ENCODE data around the gene LACRT. TPM values are rescaled to one million over a fixed set of nuclear protein-coding genes. Genes with fewer than 3 reads are reported as not detected.

LACRT gene
- polyA plus RNA-seq, 1 donor (not counting 4 experiments of a cell fraction or from before 2014, with no cell fraction given) = not detected

DNA sequence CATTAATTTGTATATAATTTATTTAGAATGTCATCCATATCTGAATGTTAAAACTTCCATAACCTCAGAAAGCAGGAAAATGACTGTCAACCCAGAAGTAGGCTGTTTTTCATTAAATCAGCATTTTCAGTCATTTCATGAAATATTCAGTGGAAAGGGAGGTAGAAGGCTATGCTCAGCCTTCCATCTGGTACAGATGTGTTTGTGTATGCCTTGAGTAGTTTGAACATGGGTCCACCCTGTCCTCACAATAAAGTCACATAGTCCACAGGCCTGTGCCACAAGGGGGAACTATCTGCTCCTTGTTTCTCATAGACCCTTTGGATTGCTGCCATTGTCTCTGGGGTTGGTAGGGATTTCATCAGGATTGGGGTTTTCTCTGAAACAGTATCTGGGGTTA is 9.1 kb downstream of the LACRT start:
- H3K4me3 ChIP-seq (ENCODE audit: control insufficient read depth in 2 of 3, extremely low read depth in 1 of 3, insufficient read depth in 2 of 3, low read depth in 1 of 3, low read length in 3 of 3) = no peak overlapping the region
- H3K4me2 ChIP-seq (ENCODE audit: control insufficient read depth, extremely low read depth, insufficient read depth, low read depth, low read length) = no peak overlapping the region
- no peaks in the 10 kb centered on the region for H3K9me3 ChIP-seq (ENCODE audit: control insufficient read depth, low read depth, low read length)
- DNase-seq (ENCODE audit: low read depth, low spot score) = no peak
- H3K4me1 ChIP-seq (ENCODE audit: control insufficient read depth, extremely low read depth, insufficient read depth, low read length) = no peaks in the 10 kb centered on the region
- no peaks in the 10 kb centered on the region for H3K79me2 ChIP-seq (ENCODE audit: control insufficient read depth, insufficient read depth, low read length)
- TF ChIP-seq EZH2 (IDR thresholded peaks at IDR 0.05; ENCODE audit: low read length) = no peak
- TF ChIP-seq, protein P1, sequence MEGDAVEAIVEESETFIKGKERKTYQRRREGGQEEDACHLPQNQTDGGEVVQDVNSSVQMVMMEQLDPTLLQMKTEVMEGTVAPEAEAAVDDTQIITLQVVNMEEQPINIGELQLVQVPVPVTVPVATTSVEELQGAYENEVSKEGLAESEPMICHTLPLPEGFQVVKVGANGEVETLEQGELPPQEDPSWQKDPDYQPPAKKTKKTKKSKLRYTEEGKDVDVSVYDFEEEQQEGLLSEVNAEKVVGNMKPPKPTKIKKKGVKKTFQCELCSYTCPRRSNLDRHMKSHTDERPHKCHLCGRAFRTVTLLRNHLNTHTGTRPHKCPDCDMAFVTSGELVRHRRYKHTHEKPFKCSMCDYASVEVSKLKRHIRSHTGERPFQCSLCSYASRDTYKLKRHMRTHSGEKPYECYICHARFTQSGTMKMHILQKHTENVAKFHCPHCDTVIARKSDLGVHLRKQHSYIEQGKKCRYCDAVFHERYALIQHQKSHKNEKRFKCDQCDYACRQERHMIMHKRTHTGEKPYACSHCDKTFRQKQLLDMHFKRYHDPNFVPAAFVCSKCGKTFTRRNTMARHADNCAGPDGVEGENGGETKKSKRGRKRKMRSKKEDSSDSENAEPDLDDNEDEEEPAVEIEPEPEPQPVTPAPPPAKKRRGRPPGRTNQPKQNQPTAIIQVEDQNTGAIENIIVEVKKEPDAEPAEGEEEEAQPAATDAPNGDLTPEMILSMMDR (optimal IDR thresholded peaks at IDR 0.05 in 1 of 3, IDR thresholded peaks at IDR 0.05 in 1 of 3, conservative IDR thresholded peaks at IDR 0.05 in 1 of 3; ENCODE audit: extremely low read depth in 1 of 3, insufficient read depth in 2 of 3, low read length in 3 of 3) = no peak
- no peaks in the 10 kb centered on the region for H4K20me1 ChIP-seq (ENCODE audit: control insufficient read depth, extremely low read depth, insufficient read depth, low read length)
- H3K9me1 ChIP-seq (ENCODE audit: control insufficient read depth, extremely low read depth, insufficient read depth, low read length) = no peaks in the 10 kb centered on the region
- H3K27ac ChIP-seq (ENCODE audit: control insufficient read depth, insufficient read depth, low read length) = no peak overlapping the region
- H2AFZ ChIP-seq (ENCODE audit: control insufficient read depth, low read length) = no peak overlapping the region
- H3K36me3 ChIP-seq (ENCODE audit: control insufficient read depth in 2 of 2, extremely low read depth in 1 of 2, insufficient read depth in 2 of 2, low read length in 2 of 2) = no peaks in the 10 kb centered on the region
- dilution Hi-C loops (cut with MboI; ENCODE audit: extremely low pct_ligation_motif_present, low sequenced_read_pairs) = no loop called here
- no peak for FAIRE-seq
- H3K9ac ChIP-seq (ENCODE audit: control insufficient read depth, extremely low read depth, insufficient read depth, low read length) = no peak overlapping the region
- H3K27me3 ChIP-seq (ENCODE audit: control insufficient read depth, extremely low read depth, insufficient read depth, low read length) = peaks cover 4% of the 10 kb centered on the region

DNA sequence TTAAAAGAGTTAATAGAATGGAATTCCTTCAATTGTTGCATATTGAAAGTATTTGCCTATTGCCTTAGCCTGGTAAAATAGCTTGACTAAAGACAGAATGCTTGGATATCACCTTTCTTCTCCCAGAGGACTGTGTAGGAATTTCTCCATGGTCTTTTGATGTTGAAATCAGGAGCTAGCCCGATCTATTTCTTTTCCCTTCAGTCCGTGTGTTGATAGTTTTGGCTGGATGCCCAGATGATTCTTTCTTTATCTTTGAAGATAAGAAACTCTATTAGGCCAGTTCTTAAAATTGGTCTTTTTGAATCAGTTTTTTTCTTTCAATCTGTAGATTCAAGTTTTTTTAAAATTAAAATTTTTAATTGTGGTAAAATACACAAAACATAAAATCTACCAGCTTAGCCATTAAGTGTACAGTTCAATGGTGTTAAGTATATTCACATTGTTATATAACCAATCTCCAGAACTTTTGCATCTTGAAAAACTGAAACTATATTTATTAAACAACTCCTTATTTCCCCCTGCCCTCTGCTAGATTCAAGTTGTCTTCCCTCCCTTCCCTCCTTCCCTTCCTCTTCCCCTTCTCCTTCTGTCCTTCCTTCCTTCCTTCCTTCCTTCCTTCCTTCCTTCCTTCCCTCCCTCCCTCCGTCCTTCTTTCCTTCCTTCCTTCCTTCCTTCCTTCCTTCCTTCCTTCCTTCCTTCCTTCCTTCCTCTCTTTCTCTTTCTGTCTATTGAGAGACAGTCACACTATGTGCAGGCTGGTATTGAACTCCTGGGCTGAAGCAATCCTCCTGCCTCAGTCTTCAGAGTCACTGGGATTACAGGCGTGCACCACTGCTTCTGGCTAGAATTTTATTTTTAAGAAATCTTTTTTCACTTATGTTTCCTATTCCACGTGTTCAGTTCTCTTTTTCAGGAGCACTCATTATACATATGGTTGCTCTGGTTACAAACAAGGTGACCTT is 10.1 kb downstream of the LACRT start:
- no peaks in the 10 kb centered on the region for H3K9me3 ChIP-seq (ENCODE audit: control insufficient read depth, low read depth, low read length)
- TF ChIP-seq, protein P1 (optimal IDR thresholded peaks at IDR 0.05 in 1 of 3, IDR thresholded peaks at IDR 0.05 in 1 of 3, conservative IDR thresholded peaks at IDR 0.05 in 1 of 3; ENCODE audit: extremely low read depth in 1 of 3, insufficient read depth in 2 of 3, low read length in 3 of 3) = no peak
- TF ChIP-seq EZH2 (IDR thresholded peaks at IDR 0.05; ENCODE audit: low read length) = no peak

More for the DNA sequence above, 10.1 kb downstream of the LACRT start:
- Histone ChIP-seq H3K9me1 (ENCODE audit: control insufficient read depth, extremely low read depth, insufficient read depth, low read length) (no peaks in the 10 kb centered on the region), H3K79me2 (ENCODE audit: control insufficient read depth, insufficient read depth, low read length) (no peaks in the 10 kb centered on the region), H4K20me1 (ENCODE audit: control insufficient read depth, extremely low read depth, insufficient read depth, low read length) (no peaks in the 10 kb centered on the region), H2AFZ (ENCODE audit: control insufficient read depth, low read length) (no peak overlapping the region), H3K27me3 (ENCODE audit: control insufficient read depth, extremely low read depth, insufficient read depth, low read length) (peaks cover 4% of the 10 kb centered on the region), H3K4me3 (ENCODE audit: control insufficient read depth in 2 of 3, extremely low read depth in 1 of 3, insufficient read depth in 2 of 3, low read depth in 1 of 3, low read length in 3 of 3) (no peak overlapping the region), H3K4me2 (ENCODE audit: control insufficient read depth, extremely low read depth, insufficient read depth, low read depth, low read length) (no peak overlapping the region), H3K36me3 (ENCODE audit: control insufficient read depth in 2 of 2, extremely low read depth in 1 of 2, insufficient read depth in 2 of 2, low read length in 2 of 2) (no peaks in the 10 kb centered on the region), H3K9ac (ENCODE audit: control insufficient read depth, extremely low read depth, insufficient read depth, low read length) (no peak overlapping the region), H3K4me1 (ENCODE audit: control insufficient read depth, extremely low read depth, insufficient read depth, low read length) (no peaks in the 10 kb centered on the region), H3K27ac (ENCODE audit: control insufficient read depth, insufficient read depth, low read length) (no peak overlapping the region)
- dilution Hi-C loops (cut with MboI; ENCODE audit: extremely low pct_ligation_motif_present, low sequenced_read_pairs) = no loop called here
- DNase-seq (ENCODE audit: low read depth, low spot score) = no peak
- FAIRE-seq = no peak

Data from keratinocyte (primary cell).